ENCODE data around the gene BMP6.

The BMP6 gene

GRCh38 chr6:7912024-7912423, 186.1 kb downstream of the BMP6 start:
- H3K79me2 ChIP-seq (ENCODE audit: control insufficient read depth, insufficient read depth, low read length, poor library complexity): peaks cover 12% of the 10 kb centered on the region
- H3K14ac ChIP-seq (ENCODE audit: low read length): no peak overlapping the region
- H2AK5ac ChIP-seq (ENCODE audit: low read length): no peak overlapping the region
- H3K27me3 ChIP-seq (ENCODE audit: insufficient read depth, low read length): no peaks in the 10 kb centered on the region
- no peak overlapping the region for H3K23ac ChIP-seq (ENCODE audit: low read length)
- H3K4me2 ChIP-seq (ENCODE audit: low read length): no peak overlapping the region
- no peak overlapping the region for H3K9ac ChIP-seq (ENCODE audit: low read length)
- H3K4ac ChIP-seq (ENCODE audit: low read depth, low read length): no peak overlapping the region
- no peak overlapping the region for H3K4me3 ChIP-seq (ENCODE audit: low read depth, low read length)
- no peak for DNase-seq
- H3K79me1 ChIP-seq (ENCODE audit: low read length): peaks cover 11% of the 10 kb centered on the region
- no CpG with 5 or more reads among the region's 6 CpGs for WGBS (ENCODE audit: extremely low coverage, insufficient coverage, insufficient read length)
- peaks cover 3 to 4% of the 10 kb centered on the region in 2 experiments for H3K36me3 ChIP-seq (ENCODE audit: control insufficient read depth in 1 of 2, insufficient read depth in 2 of 2, low read length in 2 of 2)
- no peak overlapping the region for H2BK12ac ChIP-seq (ENCODE audit: low read length)
- no peak overlapping the region for H3K18ac ChIP-seq (ENCODE audit: low read length)
- peaks cover 6 to 7% of the 10 kb centered on the region in 2 experiments for H3K4me1 ChIP-seq (ENCODE audit: control insufficient read depth in 1 of 2, insufficient read depth in 2 of 2, low read length in 2 of 2)
- no peak overlapping the region for H4K12ac ChIP-seq (ENCODE audit: low read depth, low read length)
- no peak overlapping the region for H2BK120ac ChIP-seq (ENCODE audit: insufficient read depth, low read length, poor library complexity)
- no peak overlapping the region for H4K91ac ChIP-seq (ENCODE audit: low read depth, low read length)
- H3K9me3 ChIP-seq (ENCODE audit: insufficient read depth, low read depth, low read length): peaks cover 1% of the 10 kb centered on the region
- H2AFZ ChIP-seq (ENCODE audit: insufficient read depth, low read length, poor library complexity): no peak overlapping the region
- H2BK5ac ChIP-seq (ENCODE audit: low read depth, low read length, poor library complexity): no peak overlapping the region
- no peak overlapping the region for H4K8ac ChIP-seq (ENCODE audit: low read depth, low read length)
- no peak overlapping the region for H3K27ac ChIP-seq (ENCODE audit: low read depth, low read length)

DNA sequence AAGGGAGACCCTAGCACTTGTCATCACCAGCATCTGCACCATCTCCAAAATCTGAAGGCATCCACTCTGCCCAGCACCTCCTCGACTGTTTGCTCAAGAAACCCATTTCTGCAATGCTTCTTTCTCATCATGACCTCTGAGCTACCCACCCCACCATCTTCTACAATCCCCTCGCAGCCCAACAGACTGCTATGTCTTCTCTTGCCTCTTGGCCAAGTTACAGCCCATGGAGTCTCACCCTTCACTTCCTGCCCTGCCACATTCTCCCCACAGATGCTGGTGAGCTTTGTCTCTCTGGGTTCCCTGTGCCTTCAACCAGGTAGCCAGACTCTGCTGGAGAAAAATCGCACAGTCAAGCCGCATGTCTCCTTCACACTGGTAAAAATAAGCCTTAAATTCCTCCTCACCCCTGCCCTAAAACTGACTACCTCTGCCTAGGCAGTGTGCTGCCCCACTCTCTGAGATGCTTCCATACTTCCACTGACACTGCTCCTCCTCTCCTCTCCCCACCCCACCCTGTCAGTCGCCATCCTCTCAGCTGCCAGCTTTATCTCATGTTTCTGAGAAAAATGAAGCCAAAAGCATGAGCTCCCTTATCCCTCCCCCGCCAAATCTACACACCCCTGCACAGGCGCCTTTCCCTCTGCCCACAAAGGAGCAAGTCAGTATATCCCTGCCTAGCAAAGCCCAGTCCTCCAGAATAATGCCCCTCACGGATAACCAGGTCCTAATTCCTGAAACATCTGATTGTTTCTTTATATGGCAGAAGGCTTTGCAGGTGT, 187.0 kb downstream of the BMP6 start:
- Histone ChIP-seq H3K4me2 (ENCODE audit: low read length) (no peak overlapping the region), H3K4ac (ENCODE audit: low read depth, low read length) (no peak overlapping the region), H3K9ac (ENCODE audit: low read length) (no peak overlapping the region), H3K4me3 (ENCODE audit: low read depth, low read length) (no peak overlapping the region), H4K8ac (ENCODE audit: low read depth, low read length) (no peak overlapping the region), H3K27ac (ENCODE audit: low read depth, low read length) (no peak overlapping the region), H3K18ac (ENCODE audit: low read length) (no peak overlapping the region), H3K27me3 (ENCODE audit: insufficient read depth, low read length) (no peaks in the 10 kb centered on the region), H3K4me1 (ENCODE audit: control insufficient read depth in 1 of 2, insufficient read depth in 2 of 2, low read length in 2 of 2) (peaks cover 6 to 7% of the 10 kb centered on the region in 2 experiments), H3K79me2 (ENCODE audit: control insufficient read depth, insufficient read depth, low read length, poor library complexity) (peaks cover 12% of the 10 kb centered on the region), H2AFZ (ENCODE audit: insufficient read depth, low read length, poor library complexity) (no peak overlapping the region), H3K79me1 (ENCODE audit: low read length) (peaks cover 11% of the 10 kb centered on the region), H3K36me3 (ENCODE audit: control insufficient read depth in 1 of 2, insufficient read depth in 2 of 2, low read length in 2 of 2) (no peaks in the 10 kb centered on the region), H4K12ac (ENCODE audit: low read depth, low read length) (no peak overlapping the region), H2AK5ac (ENCODE audit: low read length) (no peak overlapping the region), H3K23ac (ENCODE audit: low read length) (peak overlapping the region; percentile 31), H3K9me3 (ENCODE audit: insufficient read depth, low read depth, low read length) (peaks cover 1% of the 10 kb centered on the region), H2BK120ac (ENCODE audit: insufficient read depth, low read length, poor library complexity) (no peak overlapping the region), H2BK12ac (ENCODE audit: low read length) (no peak overlapping the region), H3K14ac (ENCODE audit: low read length) (no peak overlapping the region), H4K91ac (ENCODE audit: low read depth, low read length) (no peak overlapping the region), H2BK5ac (ENCODE audit: low read depth, low read length, poor library complexity) (no peak overlapping the region)
- no peak for DNase-seq
- WGBS (ENCODE audit: extremely low coverage, insufficient coverage, insufficient read length): no CpG with 5 or more reads among the region's 8 CpGs

DNA sequence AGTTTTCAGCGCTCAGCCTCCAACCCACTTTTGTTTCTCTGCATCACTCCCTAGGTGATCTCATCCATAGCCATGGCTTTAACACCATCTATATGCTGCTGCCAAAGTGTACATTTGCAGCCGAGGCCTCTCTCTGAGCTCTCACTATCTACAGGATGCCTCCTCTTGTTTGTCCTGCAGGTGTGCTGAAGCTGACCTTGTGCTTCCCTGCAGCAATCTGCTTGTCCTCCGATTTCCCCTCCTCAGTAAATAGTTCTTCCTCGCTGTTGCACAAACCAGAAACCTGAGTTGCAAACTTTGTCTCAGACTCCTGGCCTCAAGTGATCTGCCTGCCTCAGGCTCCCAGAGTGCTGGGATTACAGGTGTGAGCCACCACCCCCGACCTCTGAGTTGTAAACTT, 188.4 kb downstream of the BMP6 start:
- Histone ChIP-seq H3K4me2 (ENCODE audit: low read length) (no peak overlapping the region), H2BK5ac (ENCODE audit: low read depth, low read length, poor library complexity) (no peak overlapping the region), H3K79me1 (ENCODE audit: low read length) (peaks cover 10% of the 10 kb centered on the region), H3K27ac (ENCODE audit: low read depth, low read length) (no peak overlapping the region), H3K9me3 (ENCODE audit: insufficient read depth, low read depth, low read length) (peaks cover 1% of the 10 kb centered on the region), H3K14ac (ENCODE audit: low read length) (no peak overlapping the region), H2BK12ac (ENCODE audit: low read length) (no peak overlapping the region), H3K27me3 (ENCODE audit: insufficient read depth, low read length) (no peaks in the 10 kb centered on the region), H3K4me3 (ENCODE audit: low read depth, low read length) (no peak overlapping the region), H3K4me1 (ENCODE audit: control insufficient read depth in 1 of 2, insufficient read depth in 2 of 2, low read length in 2 of 2) (peaks cover 4 to 5% of the 10 kb centered on the region in 2 experiments), H4K91ac (ENCODE audit: low read depth, low read length) (no peak overlapping the region), H3K4ac (ENCODE audit: low read depth, low read length) (no peak overlapping the region), H3K9ac (ENCODE audit: low read length) (no peak overlapping the region), H4K8ac (ENCODE audit: low read depth, low read length) (no peak overlapping the region), H2AK5ac (ENCODE audit: low read length) (no peak overlapping the region), H3K36me3 (ENCODE audit: control insufficient read depth in 1 of 2, insufficient read depth in 2 of 2, low read length in 2 of 2) (no peaks in the 10 kb centered on the region), H2AFZ (ENCODE audit: insufficient read depth, low read length, poor library complexity) (no peak overlapping the region), H3K79me2 (ENCODE audit: control insufficient read depth, insufficient read depth, low read length, poor library complexity) (peaks cover 9% of the 10 kb centered on the region), H3K18ac (ENCODE audit: low read length) (no peak overlapping the region), H4K12ac (ENCODE audit: low read depth, low read length) (no peak overlapping the region), H2BK120ac (ENCODE audit: insufficient read depth, low read length, poor library complexity) (no peak overlapping the region), H3K23ac (ENCODE audit: low read length) (no peak overlapping the region)
- no CpG with 5 or more reads among the region's 5 CpGs for WGBS (ENCODE audit: extremely low coverage, insufficient coverage, insufficient read length)
- no peak for DNase-seq

GRCh38 chr6:7914991-7915789, 189.3 kb downstream of the BMP6 start:
- Histone ChIP-seq H2BK12ac (ENCODE audit: low read length) (no peak overlapping the region), H3K23ac (ENCODE audit: low read length) (no peak overlapping the region), H3K4me1 (ENCODE audit: control insufficient read depth in 1 of 2, insufficient read depth in 2 of 2, low read length in 2 of 2) (peaks cover 2 to 5% of the 10 kb centered on the region in 2 experiments), H3K79me2 (ENCODE audit: control insufficient read depth, insufficient read depth, low read length, poor library complexity) (peaks cover 4% of the 10 kb centered on the region), H4K91ac (ENCODE audit: low read depth, low read length) (no peak overlapping the region), H3K27ac (ENCODE audit: low read depth, low read length) (no peak overlapping the region), H3K9ac (ENCODE audit: low read length) (no peak overlapping the region), H3K4me3 (ENCODE audit: low read depth, low read length) (no peak overlapping the region), H3K4me2 (ENCODE audit: low read length) (no peak overlapping the region), H3K4ac (ENCODE audit: low read depth, low read length) (no peak overlapping the region), H3K36me3 (ENCODE audit: control insufficient read depth in 1 of 2, insufficient read depth in 2 of 2, low read length in 2 of 2) (no peaks in the 10 kb centered on the region), H3K14ac (ENCODE audit: low read length) (no peak overlapping the region), H2BK120ac (ENCODE audit: insufficient read depth, low read length, poor library complexity) (no peak overlapping the region), H4K8ac (ENCODE audit: low read depth, low read length) (no peak overlapping the region), H3K79me1 (ENCODE audit: low read length) (peaks cover 4% of the 10 kb centered on the region), H4K12ac (ENCODE audit: low read depth, low read length) (no peak overlapping the region), H2BK5ac (ENCODE audit: low read depth, low read length, poor library complexity) (no peak overlapping the region), H3K18ac (ENCODE audit: low read length) (no peak overlapping the region), H3K27me3 (ENCODE audit: insufficient read depth, low read length) (no peaks in the 10 kb centered on the region), H2AFZ (ENCODE audit: insufficient read depth, low read length, poor library complexity) (no peak overlapping the region), H2AK5ac (ENCODE audit: low read length) (no peak overlapping the region), H3K9me3 (ENCODE audit: insufficient read depth, low read depth, low read length) (peaks cover 1% of the 10 kb centered on the region)
- whole genome bisulfite sequencing (ENCODE audit: extremely low coverage, insufficient coverage, insufficient read length): no CpG with 5 or more reads among the region's 11 CpGs
- DNase-seq: no peak

Data from trophoblast cell (in vitro differentiated cells and primary cell).